H1 (cell line): Measurements from ENCODE around the gene B4GALNT3. TPM values are rescaled to one million over a fixed set of nuclear protein-coding genes. Genes with fewer than 3 reads are reported as not detected.

Experiments used
- ATF2 ChIP-seq: IDR thresholded peaks from 2 replicates; pipeline ENCODE4 v1.6.1; 2012; ENCODE audit warnings: low read length, inconsistent platforms
- CHD7 ChIP-seq: fragments of 300-600 bp; sonication (generic); IDR thresholded peaks from 2 replicates; pipeline ENCODE4 v1.7.1; 2012; ENCODE audit warnings: low read length, moderate library complexity, mild to moderate bottlenecking, inconsistent platforms; ENCODE audit not compliant: insufficient replicate concordance
- HDAC2 ChIP-seq, 2 experiments: fragments of 300-600 bp in 1 of 2; sonication (generic) in 1 of 2; IDR thresholded peaks; 2 replicates each; pipeline ENCODE4 v1.6.1; 2011 to 2012; ENCODE audit warnings: low read depth in 2 of 2, low read length in 2 of 2, mild to moderate bottlenecking in 2 of 2, moderate library complexity in 2 of 2, borderline replicate concordance in 1 of 2, inconsistent platforms in 1 of 2
- HDAC6 ChIP-seq: IDR thresholded peaks from one replicate; pipeline ENCODE4 v1.7.1; 2012; ENCODE audit warnings: low read depth, mild to moderate bottlenecking, inconsistent platforms, low read length, moderate library complexity
- RXRA ChIP-seq: IDR thresholded peaks from 2 replicates; pipeline ENCODE4 v1.6.1; 2011; ENCODE audit warnings: low read depth, mild to moderate bottlenecking, low read length, moderate library complexity; ENCODE audit not compliant: insufficient read depth
- polyA plus RNA-seq, 7 experiments: library from polyadenylated mRNA; depleted of rRNA in 3 of 7; stranded (reverse) in 5 of 7; unstranded in 2 of 7; fragments of >200 nt in 5 of 7; fragments of 200-250 nt in 2 of 7; gene quantifications; 1 replicate in 5 of 7; 2 replicates in 1 of 7; 4 replicates in 1 of 7; pipeline versions ENCODE4 v1.2.1 to v1.2.3, GENCODE V29; 2011 to 2013; ENCODE audit warnings: missing spikeins in 2 of 7, mixed read lengths in 2 of 7
- total RNA-seq: library from RNA; stranded (reverse); fragmentation: NEBNext Ultra II Directional; extraction: Animal tissue kit (Norgen Biotek cat#: 25700); gene quantifications from 2 replicates; pipeline ENCODE4 v1.2.1, GENCODE V29; 2021

The B4GALNT3 gene
- total and polyA plus RNA-seq, 2 of the 8 experiments (the other 6 are each of a cell fraction or from before 2014, with no cell fraction given), result 12.5 to 20.3 TPM

- TF ChIP-seq CHD7 (no peak), RXRA (no peak), HDAC6 (no peak), HDAC2 (IDR thresholded peaks at IDR 0.05; ENCODE audit: borderline replicate concordance in 1 of 2, low read depth in 2 of 2, low read length in 2 of 2) (no peak), ATF2 (no peak)
Observed at GRCh38 chr12:466762-467161, 7.0 kb downstream of the B4GALNT3 start (continued).
